GM18511 (cell line): ENCODE measurements around the gene HMX3.
"Not testable (repeated sequence)": the region's sequence is repeated elsewhere in the genome, so short reads cannot be mapped to it uniquely, and the experiment has no call there.

Source experiments
- ATAC-seq: cut with Tn5 transposase; IDR thresholded peaks from one replicate; pipeline ENCODE4 v1.9.1; 2021; ENCODE audit warnings: mild to moderate bottlenecking, moderate library complexity; ENCODE audit not compliant: unreplicated experiment

The HMX3 gene

GRCh38 chr10:123170961-123171360 lies 35.2 kb downstream of the HMX3 start:
- no peak for ATAC-seq

GRCh38 chr10:123171616-123172015 lies 35.8 kb downstream of the HMX3 start:
- not testable (repeated sequence) for ATAC-seq

- no peak for ATAC-seq
Observed at GRCh38 chr10:123175389-123176387, 39.9 kb downstream of the HMX3 start.

- ATAC-seq, result not testable (repeated sequence)
Observed at GRCh38 chr10:123178390-123178789, 42.6 kb downstream of the HMX3 start.

GRCh38 chr10:123180101-123181090 lies 44.6 kb downstream of the HMX3 start:
- ATAC-seq, result no peak

GRCh38 chr10:123183724-123184123 lies 48.0 kb downstream of the HMX3 start:
- ATAC-seq, result no peak

GRCh38 chr10:123187781-123188180 lies 52.0 kb downstream of the HMX3 start:
- no peak for ATAC-seq
